IPS-15b (cell line): ENCODE measurements around the gene PTH2.

Source experiments
- H3K27me3 ChIP-seq: one replicate; pipeline ENCODE4 v1.6.1; 2013; ENCODE audit warnings: low read length; ENCODE audit not compliant: control insufficient read depth, insufficient read depth
- H3K36me3 ChIP-seq: one replicate; pipeline ENCODE4 v1.6.1; 2013; ENCODE audit warnings: low read length; ENCODE audit not compliant: control insufficient read depth, insufficient read depth
- H3K4me1 ChIP-seq: one replicate; pipeline ENCODE4 v1.6.1; 2013; ENCODE audit warnings: mild to moderate bottlenecking, low read length; ENCODE audit not compliant: control insufficient read depth, insufficient read depth
- H3K4me3 ChIP-seq: one replicate; pipeline ENCODE4 v1.5.1; 2013; ENCODE audit warnings: low read depth, low read length
- H3K9ac ChIP-seq: one replicate; pipeline ENCODE4 v1.6.1; 2013; ENCODE audit warnings: low read depth, mild to moderate bottlenecking, low read length
- H3K9me3 ChIP-seq: one replicate; pipeline ENCODE4 v1.6.1; 2013; ENCODE audit warnings: mild to moderate bottlenecking, low read length; ENCODE audit not compliant: control insufficient read depth, insufficient read depth

Gene PTH2

GRCh38 chr19:49436381-49437017, 13.3 kb upstream of the PTH2 start:
- H3K4me1 ChIP-seq: peaks cover 2% of the 10 kb centered on the region
- no peaks in the 10 kb centered on the region for H3K36me3 ChIP-seq
- peak overlapping the region; percentile 56 for H3K4me3 ChIP-seq
- H3K9ac ChIP-seq: no peak overlapping the region
- peaks cover 88% of the 10 kb centered on the region for H3K27me3 ChIP-seq
- no peaks in the 10 kb centered on the region for H3K9me3 ChIP-seq

GRCh38 chr19:49435670-49436069, 12.4 kb upstream of the PTH2 start:
- Histone ChIP-seq H3K36me3 (no peaks in the 10 kb centered on the region), H3K4me3 (peak overlapping the region; percentile 30), H3K27me3 (peaks cover 87% of the 10 kb centered on the region), H3K4me1 (peaks cover 2% of the 10 kb centered on the region), H3K9ac (no peak overlapping the region), H3K9me3 (no peaks in the 10 kb centered on the region)

- Histone ChIP-seq H3K9me3 (no peaks in the 10 kb centered on the region), H3K4me3 (no peak overlapping the region), H3K36me3 (no peaks in the 10 kb centered on the region), H3K27me3 (peaks cover 86% of the 10 kb centered on the region), H3K9ac (no peak overlapping the region), H3K4me1 (peaks cover 2% of the 10 kb centered on the region)
Observed at GRCh38 chr19:49434907-49435583, 11.8 kb upstream of the PTH2 start.

GRCh38 chr19:49433240-49433901, 10.1 kb upstream of the PTH2 start:
- H3K4me1 ChIP-seq: peaks cover 8% of the 10 kb centered on the region
- H3K4me3 ChIP-seq: peak overlapping the region; percentile 56
- H3K9ac ChIP-seq: no peak overlapping the region
- peaks cover 78% of the 10 kb centered on the region for H3K27me3 ChIP-seq
- H3K9me3 ChIP-seq: no peaks in the 10 kb centered on the region
- no peaks in the 10 kb centered on the region for H3K36me3 ChIP-seq

GRCh38 chr19:49432141-49433073, 9.2 kb upstream of the PTH2 start:
- Histone ChIP-seq H3K27me3 (peaks cover 70% of the 10 kb centered on the region), H3K4me1 (peaks cover 8% of the 10 kb centered on the region), H3K9ac (no peak overlapping the region), H3K4me3 (peak overlapping the region; percentile 56), H3K9me3 (no peaks in the 10 kb centered on the region), H3K36me3 (no peaks in the 10 kb centered on the region)

GRCh38 chr19:49431330-49431749, 8.1 kb upstream of the PTH2 start:
- H3K4me1 ChIP-seq: peaks cover 16% of the 10 kb centered on the region
- H3K4me3 ChIP-seq: no peak overlapping the region
- no peaks in the 10 kb centered on the region for H3K36me3 ChIP-seq
- peaks cover 70% of the 10 kb centered on the region for H3K27me3 ChIP-seq
- no peak overlapping the region for H3K9ac ChIP-seq
- no peaks in the 10 kb centered on the region for H3K9me3 ChIP-seq

GRCh38 chr19:49430678-49431329, 7.6 kb upstream of the PTH2 start:
- H3K9ac ChIP-seq: no peak overlapping the region
- no peaks in the 10 kb centered on the region for H3K9me3 ChIP-seq
- peaks cover 14% of the 10 kb centered on the region for H3K4me1 ChIP-seq
- H3K4me3 ChIP-seq: no peak overlapping the region
- H3K27me3 ChIP-seq: peaks cover 68% of the 10 kb centered on the region
- no peaks in the 10 kb centered on the region for H3K36me3 ChIP-seq

- peaks cover 14% of the 10 kb centered on the region for H3K4me1 ChIP-seq
- no peak overlapping the region for H3K9ac ChIP-seq
- H3K27me3 ChIP-seq: peaks cover 68% of the 10 kb centered on the region
- H3K9me3 ChIP-seq: no peaks in the 10 kb centered on the region
- H3K36me3 ChIP-seq: no peaks in the 10 kb centered on the region
- no peak overlapping the region for H3K4me3 ChIP-seq
Observed at GRCh38 chr19:49430172-49430677, 7.0 kb upstream of the PTH2 start.

GRCh38 chr19:49428547-49429451, 5.6 kb upstream of the PTH2 start:
- Histone ChIP-seq H3K9me3 (no peaks in the 10 kb centered on the region), H3K4me3 (peak overlapping the region; percentile 67), H3K9ac (no peak overlapping the region), H3K36me3 (no peaks in the 10 kb centered on the region), H3K4me1 (peaks cover 14% of the 10 kb centered on the region), H3K27me3 (peaks cover 73% of the 10 kb centered on the region)

- H3K27me3 ChIP-seq: peaks cover 73% of the 10 kb centered on the region
- H3K9me3 ChIP-seq: no peaks in the 10 kb centered on the region
- H3K4me3 ChIP-seq: peak overlapping the region; percentile 75
- H3K4me1 ChIP-seq: peaks cover 16% of the 10 kb centered on the region
- no peak overlapping the region for H3K9ac ChIP-seq
- no peaks in the 10 kb centered on the region for H3K36me3 ChIP-seq
Observed at GRCh38 chr19:49427855-49428546, 4.8 kb upstream of the PTH2 start.
